Endothelial cell of umbilical vein (primary cell): Measurements from ENCODE around the gene FOXC1. TPM values are rescaled to one million over a fixed set of nuclear protein-coding genes. Genes with fewer than 3 reads are reported as not detected.

Experiments
- BruUV-seq: library from RNA; stranded (reverse); fragments of 400-500 nt; replicated peaks from 2 replicates; lab custom pipeline; 2021; lab: Mats Ljungman, UMichigan
- CTCF ChIA-PET: fragments of 300-600, 350-600 bp; sonication (Branson Sonifier 250); formaldehyde crosslinking; loops from one replicate; lab custom pipeline; 2021; ENCODE audit warnings: antibody characterized with exemption, inconsistent platforms; lab: Charles Lee
- POLR2A ChIA-PET: fragments of 300-600, 350-600 bp; sonication (Branson Sonifier 250); formaldehyde crosslinking; loops from one replicate; lab custom pipeline; 2021; ENCODE audit warnings: antibody characterized with exemption, inconsistent platforms; lab: Charles Lee
- DNase-seq: peaks from one replicate; pipeline ENCODE4 v3.0.0-alpha.2; 2011; ENCODE audit warnings: low read depth, low spot score
- FAIRE-seq: peaks from 2 replicates; lab custom pipeline; 2011; peaks lifted over from hg19 to GRCh38; lab: Jason Lieb, UNC
- H2AFZ ChIP-seq: 2 replicates; pipeline ENCODE4 v1.6.0; 2012; ENCODE audit warnings: low read depth, low read length, control low read depth, inconsistent platforms
- H3K27ac ChIP-seq: 2 replicates; pipeline ENCODE4 v1.5.1; 2011; ENCODE audit warnings: low read depth, mild to moderate bottlenecking, control low read depth, low read length, moderate library complexity; ENCODE audit not compliant: insufficient read depth
- H3K27me3 ChIP-seq, 2 experiments: 2 replicates each; pipeline versions ENCODE4 v1.6.0 to v1.6.1; 2011; ENCODE audit warnings: low read length in 2 of 2, mixed read lengths in 1 of 2; ENCODE audit not compliant: control insufficient read depth in 2 of 2, insufficient read depth in 2 of 2
- H3K36me3 ChIP-seq, 2 experiments: 2 replicates in 1 of 2; 3 replicates in 1 of 2; pipeline ENCODE4 v1.5.1; 2011; ENCODE audit warnings: low read length in 2 of 2, mild to moderate bottlenecking in 1 of 2, moderate library complexity in 1 of 2; ENCODE audit not compliant: control insufficient read depth in 2 of 2, insufficient read depth in 2 of 2; ENCODE audit errors: extremely low read depth in 1 of 2
- H3K4me1 ChIP-seq: 3 replicates; pipeline ENCODE4 v1.5.1; 2011; ENCODE audit warnings: mild to moderate bottlenecking, low read length; ENCODE audit not compliant: control insufficient read depth, insufficient read depth; ENCODE audit errors: extremely low read depth
- H3K4me2 ChIP-seq: 2 replicates; pipeline ENCODE4 v1.6.1; 2011; ENCODE audit warnings: low read length, control low read depth, mixed read lengths; ENCODE audit not compliant: insufficient read depth
- H3K4me3 ChIP-seq, 3 experiments: fragments of 200-600 bp in 1 of 3; sonication (generic), shearing (Covaris generic) in 1 of 3; replicated peaks in 1 of 3; 2 replicates each; pipeline ENCODE4 v1.5.1; 2011 to 2016; ENCODE audit warnings: control low read depth in 3 of 3, low read length in 3 of 3, mild to moderate bottlenecking in 2 of 3, inconsistent platforms in 1 of 3, low read depth in 1 of 3, moderate library complexity in 1 of 3; ENCODE audit not compliant: insufficient read depth in 1 of 3
- H3K79me2 ChIP-seq: 2 replicates; pipeline ENCODE4 v1.6.0; 2012; ENCODE audit warnings: low read length, inconsistent platforms; ENCODE audit not compliant: control insufficient read depth, insufficient read depth
- H3K9ac ChIP-seq: replicated peaks from 2 replicates; pipeline ENCODE3; 2011; ENCODE audit warnings: low read length, control low read depth; ENCODE audit not compliant: insufficient read depth; ENCODE audit errors: extremely low read depth
- H3K9me1 ChIP-seq: replicated peaks from 3 replicates; pipeline ENCODE4 v1.6.0; 2011; ENCODE audit warnings: mild to moderate bottlenecking, low read length; ENCODE audit not compliant: control insufficient read depth, insufficient read depth; ENCODE audit errors: extremely low read depth
- H3K9me3 ChIP-seq: replicated peaks from 2 replicates; pipeline ENCODE4 v1.5.1; 2012; ENCODE audit warnings: low read length, inconsistent platforms; ENCODE audit not compliant: control insufficient read depth, insufficient read depth
- H4K20me1 ChIP-seq: replicated peaks from 2 replicates; pipeline ENCODE3; 2011; ENCODE audit warnings: mild to moderate bottlenecking, low read length; ENCODE audit not compliant: control insufficient read depth, insufficient read depth; ENCODE audit errors: extremely low read depth
- CTCF ChIP-seq, 2 donors: IDR thresholded peaks; 1 replicate in 1 of 2; 2 replicates in 1 of 2; pipeline ENCODE4 v1.5.1; 2011; ENCODE audit warnings: low read length in 2 of 2, mild to moderate bottlenecking in 2 of 2, moderate library complexity in 2 of 2, control low read depth in 1 of 2, inconsistent platforms in 1 of 2, low read depth in 1 of 2; ENCODE audit not compliant: insufficient read depth in 1 of 2; ENCODE audit errors: extremely low read depth in 1 of 2
- EZH2 ChIP-seq: IDR thresholded peaks from 2 replicates; pipeline ENCODE4 v1.6.1; 2012; ENCODE audit warnings: borderline replicate concordance, low read depth, mild to moderate bottlenecking, moderate library complexity, low read length, inconsistent platforms; ENCODE audit not compliant: severe bottlenecking
- FOS ChIP-seq: IDR thresholded peaks from 2 replicates; pipeline ENCODE4 v1.6.1; 2011; ENCODE audit warnings: mild to moderate bottlenecking, low read length, moderate library complexity, borderline replicate concordance; ENCODE audit not compliant: insufficient read depth
- GATA2 ChIP-seq: IDR thresholded peaks from 2 replicates; pipeline ENCODE4 v1.7.0; 2011; ENCODE audit warnings: low read depth, mild to moderate bottlenecking, moderate library complexity, mixed read lengths, low read length; ENCODE audit not compliant: insufficient read length, insufficient read depth
- JUN ChIP-seq: IDR thresholded peaks from 2 replicates; pipeline ENCODE4 v1.6.1; 2011; ENCODE audit warnings: borderline replicate concordance, low read depth; ENCODE audit not compliant: insufficient read length, insufficient read depth
- MYC ChIP-seq: IDR thresholded peaks from one replicate; pipeline ENCODE4 v1.6.1; 2011; ENCODE audit warnings: mild to moderate bottlenecking, low read depth, low read length
- POLR2A ChIP-seq: IDR thresholded peaks from 2 replicates; pipeline ENCODE4 v1.6.1; 2012; ENCODE audit warnings: low read depth, mild to moderate bottlenecking, control low read depth, low read length
- POLR2AphosphoS5 ChIP-seq: IDR thresholded peaks from 2 replicates; pipeline ENCODE4 v1.6.1; 2012; ENCODE audit warnings: low read depth, mild to moderate bottlenecking, control low read depth, low read length, moderate library complexity; ENCODE audit not compliant: insufficient read depth
- dilution Hi-C: fragments of 300-500 bp; cut with MboI; formaldehyde crosslinking; loops from one replicate; pipeline ENCODE4 v1.15.0; 2019; ENCODE audit warnings: low sequenced_read_pairs; ENCODE audit not compliant: extremely low pct_ligation_motif_present
- intact Hi-C: fragments of 100-400 bp; cut with micrococcal nuclease; formaldehyde crosslinking; loops from one replicate; pipeline ENCODE4 v1.10.0; 2022
- polyA plus RNA-seq, 4 experiments: library from polyadenylated mRNA; depleted of rRNA in 3 of 4; stranded (reverse) in 3 of 4; unstranded in 1 of 4; fragments of >200 nt; gene quantifications; 2 replicates each; pipeline versions ENCODE4 v1.2.1 to v1.2.3, GENCODE V29; 2011 to 2012; ENCODE audit warnings: missing spikeins in 1 of 4
- total RNA-seq: library from RNA; stranded (reverse); gene quantifications from 2 replicates; pipeline ENCODE4 v1.2.3, GENCODE V29; 2021
- TF ChIP-seq, protein P1 (sequence below): IDR thresholded peaks from 2 replicates; pipeline ENCODE4 v1.6.1; 2011; ENCODE audit not compliant: insufficient read depth, insufficient read length

Gene FOXC1
- total and polyA plus RNA-seq, 2 donors (not counting 3 experiments of a cell fraction or from before 2014, with no cell fraction given): 6.4 to 16.4 TPM

DNA sequence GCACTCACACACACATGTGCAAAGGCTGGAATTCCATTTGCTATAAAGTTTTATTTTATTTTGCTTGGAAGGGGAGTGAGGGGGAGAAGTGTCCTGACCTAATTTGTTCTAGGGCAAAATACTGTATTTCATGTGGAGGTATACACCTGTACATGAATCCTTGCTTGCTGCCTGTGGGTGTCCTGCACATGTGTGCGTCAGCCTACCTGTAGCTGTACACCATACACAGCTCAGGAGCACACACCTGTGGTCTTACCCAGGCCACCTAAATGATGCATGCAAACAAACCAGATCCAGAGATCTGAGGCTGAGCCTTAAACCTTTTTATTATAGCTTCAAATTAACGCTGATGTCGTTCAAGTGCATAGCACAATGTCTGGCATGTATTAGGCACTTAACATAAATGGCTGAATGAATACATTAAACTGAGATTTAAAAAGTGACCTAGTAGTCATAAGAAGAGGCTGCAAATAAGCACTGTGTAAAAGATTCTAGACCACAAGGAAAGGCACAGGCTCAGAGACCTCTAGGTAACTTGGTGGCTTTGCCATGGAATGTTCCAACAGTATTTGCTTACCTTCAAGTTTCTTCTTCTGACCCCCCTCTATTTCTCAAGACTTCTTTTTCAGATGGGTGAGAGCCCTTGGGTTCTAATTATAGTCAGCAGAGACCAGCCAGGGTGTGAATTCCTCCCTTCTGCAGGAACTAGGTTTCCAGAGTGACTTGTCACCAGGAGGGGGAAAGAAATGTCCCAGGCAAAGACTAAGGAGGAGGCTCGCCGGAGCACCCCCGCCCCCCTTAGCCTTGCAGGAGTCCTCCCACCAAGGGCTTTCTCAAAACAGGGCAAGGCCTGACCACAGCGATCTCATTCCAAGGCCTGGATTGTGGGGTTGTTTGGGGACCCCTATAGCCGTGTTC is 13.4 kb downstream of the FOXC1 start:
- Histone ChIP-seq H3K27ac (no peak overlapping the region), H2AFZ (no peak overlapping the region), H3K4me1 (peaks cover 32% of the 10 kb centered on the region), H3K9ac (no peak overlapping the region), H4K20me1 (no peaks in the 10 kb centered on the region), H3K36me3 (no peaks in the 10 kb centered on the region), H3K4me3 (no peak overlapping the region), H3K9me1 (no peaks in the 10 kb centered on the region), H3K9me3 (no peaks in the 10 kb centered on the region), H3K4me2 (no peak overlapping the region), H3K79me2 (no peaks in the 10 kb centered on the region), H3K27me3 (peaks cover 5 to 15% of the 10 kb centered on the region in 2 experiments)
- ChIA-PET CTCF (interaction anchor here (2.4 kb wide), 2 partner anchors 63 to 481 kb away, joined by 17 to 22 read pairs; no protein-coding TSS in a partner anchor), POLR2A (no interaction called here)
- FAIRE-seq (peak; percentile 26), DNase-seq (no peak)
- TF ChIP-seq FOS: no peak
- TF ChIP-seq, protein P1, sequence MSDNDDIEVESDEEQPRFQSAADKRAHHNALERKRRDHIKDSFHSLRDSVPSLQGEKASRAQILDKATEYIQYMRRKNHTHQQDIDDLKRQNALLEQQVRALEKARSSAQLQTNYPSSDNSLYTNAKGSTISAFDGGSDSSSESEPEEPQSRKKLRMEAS: no peak
- intact Hi-C loops: no loop called here
- dilution Hi-C loops: loop anchor here (25.0 kb wide), 1 partner anchor 489 kb away; no protein-coding TSS in a partner anchor
- no TSS peak for BruUV-seq

DNA sequence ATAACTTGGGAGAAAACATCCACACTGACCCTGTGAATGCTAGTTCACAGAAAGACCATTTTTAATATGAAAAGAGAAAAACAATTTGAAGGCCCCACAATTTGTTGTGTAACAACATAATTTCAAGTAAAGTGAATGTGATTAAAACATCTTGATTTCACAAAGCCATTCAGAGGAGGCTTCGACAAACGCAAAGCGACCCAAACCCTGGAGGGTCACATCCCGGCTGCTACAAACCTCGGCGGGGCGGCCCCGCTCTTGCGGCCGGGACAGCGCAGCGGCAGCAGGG is 14.0 kb downstream of the FOXC1 start:
- ChIA-PET CTCF (interaction anchor here (0.8 to 4.0 kb wide), 8 partner anchors 9 to 1010 kb away, joined by 3 to 23 read pairs (median 12); no protein-coding TSS in a partner anchor), POLR2A (no interaction called here)
- dilution Hi-C loops (loop anchor here (25.0 kb wide), 1 partner anchor 489 kb away; no protein-coding TSS in a partner anchor), intact Hi-C loops (loop anchor here (2.0 kb wide), 3 partner anchors 15 to 293 kb away; partner anchors contain the start of gene FOXC1)
- Histone ChIP-seq H3K36me3 (no peaks in the 10 kb centered on the region), H3K4me2 (peak overlapping the region; percentile 90), H2AFZ (peak overlapping the region; percentile 65), H3K4me1 (peaks cover 26% of the 10 kb centered on the region), H4K20me1 (no peaks in the 10 kb centered on the region), H3K27ac (no peak overlapping the region), H3K79me2 (no peaks in the 10 kb centered on the region), H3K4me3 (peak overlapping the region; percentile 59 to 86 (median 69)), H3K9ac (no peak overlapping the region), H3K27me3 (peaks cover 5 to 15% of the 10 kb centered on the region in 2 experiments), H3K9me3 (no peaks in the 10 kb centered on the region), H3K9me1 (no peaks in the 10 kb centered on the region)
- no peak for FAIRE-seq
- TF ChIP-seq MYC: no peak
- no peak for TF ChIP-seq CTCF (IDR thresholded peaks at IDR 0.05; ENCODE audit: extremely low read depth in 1 of 2, insufficient read depth in 1 of 2, low read depth in 1 of 2, low read length in 2 of 2)
- no peak for TF ChIP-seq POLR2A
- TF ChIP-seq JUN: no peak
- no peak for TF ChIP-seq EZH2
- TF ChIP-seq, protein P1: no peak
- no peak for TF ChIP-seq FOS
- TF ChIP-seq POLR2AphosphoS5: no peak
- no peak for TF ChIP-seq GATA2
- no TSS peak for BruUV-seq
- DNase-seq: no peak
